Measurements from ENCODE around the gene GAS2L2.

DNA sequence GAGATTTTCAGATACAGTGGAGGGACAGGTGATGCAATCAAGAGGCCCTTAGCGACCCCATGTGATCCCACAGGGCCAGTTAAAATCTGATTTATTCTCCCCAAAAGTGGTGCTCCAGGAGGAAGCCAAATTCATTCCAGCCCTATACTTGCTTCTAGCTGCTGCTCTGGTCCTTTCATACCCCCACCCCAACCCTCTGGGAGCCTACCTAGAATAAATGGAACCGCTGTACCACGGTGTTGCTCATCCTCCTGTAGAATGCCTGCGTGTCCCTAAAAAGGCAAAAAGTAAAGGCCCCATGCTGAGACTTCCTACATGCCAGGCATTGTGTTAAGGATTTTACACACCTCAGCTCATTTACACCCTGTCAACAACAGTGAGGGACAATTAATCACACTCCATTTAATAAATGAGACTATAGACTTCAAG, 23.6 kb downstream of the GAS2L2 start:
- TF ChIP-seq, protein P1, sequence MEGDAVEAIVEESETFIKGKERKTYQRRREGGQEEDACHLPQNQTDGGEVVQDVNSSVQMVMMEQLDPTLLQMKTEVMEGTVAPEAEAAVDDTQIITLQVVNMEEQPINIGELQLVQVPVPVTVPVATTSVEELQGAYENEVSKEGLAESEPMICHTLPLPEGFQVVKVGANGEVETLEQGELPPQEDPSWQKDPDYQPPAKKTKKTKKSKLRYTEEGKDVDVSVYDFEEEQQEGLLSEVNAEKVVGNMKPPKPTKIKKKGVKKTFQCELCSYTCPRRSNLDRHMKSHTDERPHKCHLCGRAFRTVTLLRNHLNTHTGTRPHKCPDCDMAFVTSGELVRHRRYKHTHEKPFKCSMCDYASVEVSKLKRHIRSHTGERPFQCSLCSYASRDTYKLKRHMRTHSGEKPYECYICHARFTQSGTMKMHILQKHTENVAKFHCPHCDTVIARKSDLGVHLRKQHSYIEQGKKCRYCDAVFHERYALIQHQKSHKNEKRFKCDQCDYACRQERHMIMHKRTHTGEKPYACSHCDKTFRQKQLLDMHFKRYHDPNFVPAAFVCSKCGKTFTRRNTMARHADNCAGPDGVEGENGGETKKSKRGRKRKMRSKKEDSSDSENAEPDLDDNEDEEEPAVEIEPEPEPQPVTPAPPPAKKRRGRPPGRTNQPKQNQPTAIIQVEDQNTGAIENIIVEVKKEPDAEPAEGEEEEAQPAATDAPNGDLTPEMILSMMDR (IDR thresholded peaks at IDR 0.05) = no peak
- TF ChIP-seq EZH2 (IDR thresholded peaks at IDR 0.05; ENCODE audit: borderline replicate concordance, insufficient read depth, low read depth, low read length, poor library complexity, severe bottlenecking) = no peak
